Neural cell (in vitro differentiated cells): ENCODE results near the gene STX18. TPM values are rescaled to one million over a fixed set of nuclear protein-coding genes. Genes with fewer than 3 reads are reported as not detected.

Source experiments
- H2AFZ ChIP-seq: fragments of 200-600, 300-800 bp; sonication (generic), shearing (Covaris generic); 2 replicates; pipeline ENCODE4 v1.6.0; 2014; ENCODE audit warnings: low read depth, mild to moderate bottlenecking, antibody characterized with exemption, low read length, moderate library complexity
- H3F3A ChIP-seq: fragments of 200-600 bp; shearing (Covaris generic); 2 replicates; pipeline ENCODE4 v1.6.1; 2016; ENCODE audit warnings: mild to moderate bottlenecking, moderate library complexity, mixed read lengths, antibody characterized with exemption, low read length; ENCODE audit not compliant: insufficient read depth, poor library complexity, severe bottlenecking
- H3K27ac ChIP-seq: fragments of 200-600, 300-800 bp; sonication (generic), shearing (Covaris generic); 2 replicates; pipeline ENCODE4 v1.5.1; 2014; ENCODE audit warnings: mild to moderate bottlenecking, low read length, moderate library complexity
- H3K27me3 ChIP-seq: fragments of 300-800, 200-600 bp; sonication (generic), shearing (Covaris generic); 2 replicates; pipeline ENCODE4 v1.6.0; 2014; ENCODE audit warnings: mild to moderate bottlenecking, low read depth, low read length, moderate library complexity; ENCODE audit not compliant: insufficient read depth
- H3K36me3 ChIP-seq: fragments of 300-800, 200-600 bp; sonication (generic), shearing (Covaris generic); 2 replicates; pipeline ENCODE4 v1.5.1; 2014; ENCODE audit warnings: mild to moderate bottlenecking, antibody characterized with exemption, low read length, moderate library complexity; ENCODE audit not compliant: insufficient read depth
- H3K4me2 ChIP-seq: fragments of 300-800, 200-600 bp; sonication (generic), shearing (Covaris generic); 2 replicates; pipeline ENCODE4 v1.6.0; 2014; ENCODE audit warnings: mild to moderate bottlenecking, low read length
- H3K4me3 ChIP-seq: fragments of 300-800, 200-600 bp; sonication (generic), shearing (Covaris generic); 2 replicates; pipeline ENCODE4 v1.5.1; 2014; ENCODE audit warnings: mild to moderate bottlenecking, low read length, moderate library complexity
- H3K79me2 ChIP-seq: fragments of 200-600 bp; shearing (Covaris generic); replicated peaks from 2 replicates; pipeline ENCODE4 v1.6.0; 2014; ENCODE audit warnings: mild to moderate bottlenecking, low read length, moderate library complexity; ENCODE audit not compliant: insufficient read depth
- H3K9ac ChIP-seq: fragments of 300-800, 200-600 bp; sonication (generic), shearing (Covaris generic); 2 replicates; pipeline ENCODE4 v1.6.1; 2016; ENCODE audit warnings: mild to moderate bottlenecking, low read length, mixed read lengths
- H3K9me2 ChIP-seq: fragments of 200-600 bp; shearing (Covaris generic); 2 replicates; pipeline ENCODE4 v1.6.1; 2016; ENCODE audit warnings: mild to moderate bottlenecking, low read length, mixed read lengths; ENCODE audit not compliant: insufficient read depth
- H3K9me3 ChIP-seq: fragments of 200-600, 300-800 bp; sonication (generic), shearing (Covaris generic); 2 replicates; pipeline ENCODE4 v1.6.1; 2016; ENCODE audit warnings: mild to moderate bottlenecking, mixed run types, low read length, moderate library complexity, mixed read lengths
- H4K20me1 ChIP-seq: fragments of 200-600 bp; shearing (Covaris generic); 2 replicates; pipeline ENCODE4 v1.6.1; 2016; ENCODE audit warnings: mild to moderate bottlenecking, mixed run types; ENCODE audit not compliant: insufficient read depth
- CTCF ChIP-seq: fragments of 450-650 bp; IDR thresholded peaks from 2 replicates; pipeline ENCODE4 v1.5.1; 2014; ENCODE audit warnings: antibody characterized with exemption, mild to moderate bottlenecking, moderate library complexity; ENCODE audit not compliant: poor library complexity, severe bottlenecking
- EP300 ChIP-seq: fragments of 450-650 bp; conservative IDR thresholded peaks from 2 replicates; pipeline ENCODE4 v1.6.1; 2014; ENCODE audit warnings: antibody characterized with exemption, mild to moderate bottlenecking, moderate library complexity; ENCODE audit not compliant: poor library complexity, severe bottlenecking
- EZH2 ChIP-seq: fragments of 200-600, 300-800 bp; shearing (Covaris generic), sonication (generic); IDR thresholded peaks from 2 replicates; pipeline ENCODE4 v1.6.1; 2014; ENCODE audit warnings: antibody characterized with exemption, low read length, borderline replicate concordance, mild to moderate bottlenecking; ENCODE audit not compliant: insufficient read depth, poor library complexity, severe bottlenecking
- MXI1 ChIP-seq: fragments of 450-650 bp; conservative IDR thresholded peaks from 2 replicates; pipeline ENCODE4 v1.6.1; 2014; ENCODE audit warnings: antibody characterized with exemption, mild to moderate bottlenecking; ENCODE audit not compliant: poor library complexity, severe bottlenecking
- POLR2AphosphoS5 ChIP-seq: IDR thresholded peaks from 2 replicates; pipeline ENCODE4 v1.6.1; 2012
- RAD21 ChIP-seq: fragments of 450-650 bp; conservative IDR thresholded peaks from 2 replicates; pipeline ENCODE4 v1.6.1; 2014; ENCODE audit warnings: antibody characterized with exemption, mild to moderate bottlenecking, moderate library complexity
- REST ChIP-seq: IDR thresholded peaks from 2 replicates; pipeline ENCODE4 v1.6.1; 2012; ENCODE audit warnings: borderline replicate concordance
- SMC3 ChIP-seq: fragments of 450-650 bp; conservative IDR thresholded peaks from 2 replicates; pipeline ENCODE4 v1.6.1; 2014; ENCODE audit warnings: antibody characterized with exemption, mild to moderate bottlenecking, moderate library complexity; ENCODE audit not compliant: poor library complexity
- TAF1 ChIP-seq: IDR thresholded peaks from 2 replicates; pipeline ENCODE4 v1.6.1; 2012; ENCODE audit warnings: low read depth
- polyA plus RNA-seq: library from polyadenylated mRNA; depleted of rRNA; stranded (reverse); fragments of >200 nt; gene quantifications from 2 replicates; pipeline ENCODE4 v1.2.3, GENCODE V29; 2014

The STX18 gene
- polyA plus RNA-seq, 1 donor from 2014 or later = 64.5 TPM

GRCh38 chr4:4582653-4583052, 40.8 kb upstream of the STX18 start:
- Histone ChIP-seq H4K20me1 (no peaks in the 10 kb centered on the region), H3K9me2 (no peaks in the 10 kb centered on the region), H3K36me3 (no peaks in the 10 kb centered on the region), H2AFZ (no peak overlapping the region), H3F3A (no peaks in the 10 kb centered on the region), H3K4me2 (no peak overlapping the region), H3K27ac (no peak overlapping the region), H3K79me2 (no peaks in the 10 kb centered on the region), H3K9me3 (no peaks in the 10 kb centered on the region), H3K4me3 (no peak overlapping the region), H3K27me3 (no peaks in the 10 kb centered on the region), H3K9ac (no peak overlapping the region)
- no peak for TF ChIP-seq MXI1
- no peak for TF ChIP-seq RAD21
- no peak for TF ChIP-seq POLR2AphosphoS5
- no peak for TF ChIP-seq SMC3
- TF ChIP-seq TAF1 = no peak
- no peak for TF ChIP-seq EP300
- no peak for TF ChIP-seq REST
- no peak for TF ChIP-seq CTCF
- TF ChIP-seq EZH2 = no peak

GRCh38 chr4:4580494-4580893, 38.6 kb upstream of the STX18 start:
- H3K36me3 ChIP-seq = no peaks in the 10 kb centered on the region
- H3K9ac ChIP-seq = no peak overlapping the region
- H3K27me3 ChIP-seq = no peaks in the 10 kb centered on the region
- no peaks in the 10 kb centered on the region for H3K79me2 ChIP-seq
- no peak overlapping the region for H3K27ac ChIP-seq
- no peak overlapping the region for H2AFZ ChIP-seq
- no peaks in the 10 kb centered on the region for H3K9me3 ChIP-seq
- no peaks in the 10 kb centered on the region for H3K9me2 ChIP-seq
- H3K4me2 ChIP-seq = no peak overlapping the region
- H4K20me1 ChIP-seq = no peaks in the 10 kb centered on the region
- TF ChIP-seq SMC3 (no peak), RAD21 (no peak)
- H3K4me3 ChIP-seq = no peak overlapping the region
- H3F3A ChIP-seq = no peaks in the 10 kb centered on the region

GRCh38 chr4:4578981-4579380, 37.1 kb upstream of the STX18 start:
- no peak overlapping the region for H3K4me2 ChIP-seq
- no peak overlapping the region for H3K4me3 ChIP-seq
- H3K36me3 ChIP-seq = no peaks in the 10 kb centered on the region
- H3K9ac ChIP-seq = no peak overlapping the region
- no peaks in the 10 kb centered on the region for H4K20me1 ChIP-seq
- H2AFZ ChIP-seq = no peak overlapping the region
- H3K79me2 ChIP-seq = no peaks in the 10 kb centered on the region
- TF ChIP-seq RAD21 (no peak), EP300 (no peak), MXI1 (no peak), TAF1 (no peak), SMC3 (no peak), REST (no peak), CTCF (no peak), POLR2AphosphoS5 (no peak), EZH2 (no peak)
- H3K27me3 ChIP-seq = peaks cover 4% of the 10 kb centered on the region
- H3K27ac ChIP-seq = no peak overlapping the region
- no peaks in the 10 kb centered on the region for H3F3A ChIP-seq
- H3K9me3 ChIP-seq = no peaks in the 10 kb centered on the region
- H3K9me2 ChIP-seq = no peaks in the 10 kb centered on the region
